Measurements from ENCODE around the gene NOBOX. TPM values are rescaled to one million over a fixed set of nuclear protein-coding genes. Genes with fewer than 3 reads are reported as not detected.
"Not testable (repeated sequence)": the region's sequence is repeated elsewhere in the genome, so short reads cannot be mapped to it uniquely, and the experiment has no call there.

NOBOX gene
- total and polyA plus RNA-seq, 4 donors, result not detected

DNA sequence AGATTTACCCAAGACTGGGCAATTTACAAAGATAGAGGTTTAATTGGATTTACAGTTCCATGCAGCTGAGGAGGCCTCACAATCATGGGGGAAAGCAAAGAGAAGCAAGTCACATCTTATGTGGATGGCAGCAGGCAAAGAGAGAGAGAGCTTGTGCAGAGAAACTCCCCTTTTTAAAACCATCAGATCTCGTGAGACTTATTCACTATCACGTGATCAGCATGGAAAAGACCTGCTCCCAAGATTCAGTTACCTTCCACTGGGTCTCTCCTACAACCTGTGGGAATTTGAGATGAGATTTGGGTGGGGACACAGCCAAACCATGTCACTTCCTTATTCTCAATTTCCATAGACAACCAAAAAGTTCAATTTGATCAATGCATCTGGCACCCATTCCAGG lies 24.9 kb upstream of the NOBOX start:
- H3K9me3 ChIP-seq (ENCODE audit: control insufficient read depth in 4 of 4, low read length in 3 of 4), result no peaks in the 10 kb centered on the region
- H3K36me3 ChIP-seq (ENCODE audit: control insufficient read depth in 4 of 4, insufficient read depth in 3 of 4, low read depth in 1 of 4, low read length in 3 of 4), result no peaks in the 10 kb centered on the region
- H3K9ac ChIP-seq (ENCODE audit: low read depth in 1 of 2, low read length in 2 of 2), result no peak overlapping the region
- no peaks in the 10 kb centered on the region for H3K4me1 ChIP-seq (ENCODE audit: control insufficient read depth in 4 of 4, insufficient read depth in 4 of 4, low read length in 3 of 4)
- no peaks in the 10 kb centered on the region for H3K27me3 ChIP-seq (ENCODE audit: control insufficient read depth in 4 of 4, insufficient read depth in 4 of 4, low read length in 3 of 4)
- no peak overlapping the region for H3K27ac ChIP-seq (ENCODE audit: low read depth in 1 of 2, low read length in 2 of 2)
- TF ChIP-seq GABPA (IDR thresholded peaks at IDR 0.05 in 1 of 2, conservative IDR thresholded peaks at IDR 0.05 in 1 of 2), result no peak
- no peak for TF ChIP-seq MAX (IDR thresholded peaks at IDR 0.05)
- no peak for TF ChIP-seq RAD21 (IDR thresholded peaks at IDR 0.05)
- no peak for TF ChIP-seq HNF4A (conservative IDR thresholded peaks at IDR 0.05)
- no peak for DNase-seq (ENCODE audit: low spot score)
- WGBS, result 70% methylated on average over 2 of the region's 2 CpGs
- H3K4me3 ChIP-seq (ENCODE audit: low read depth in 1 of 3, low read length in 3 of 3), result no peak overlapping the region

- H3K27ac ChIP-seq (ENCODE audit: low read depth in 1 of 2, low read length in 2 of 2); H3K4me3 ChIP-seq (ENCODE audit: low read depth in 1 of 3, low read length in 3 of 3); H3K4me1 ChIP-seq (ENCODE audit: control insufficient read depth in 4 of 4, insufficient read depth in 4 of 4, low read length in 3 of 4); H3K9me3 ChIP-seq (ENCODE audit: control insufficient read depth in 4 of 4, low read length in 3 of 4); H3K9ac ChIP-seq (ENCODE audit: low read depth in 1 of 2, low read length in 2 of 2); H3K36me3 ChIP-seq (ENCODE audit: control insufficient read depth in 4 of 4, insufficient read depth in 3 of 4, low read depth in 1 of 4, low read length in 3 of 4); H3K27me3 ChIP-seq (ENCODE audit: control insufficient read depth in 4 of 4, insufficient read depth in 4 of 4, low read length in 3 of 4); DNase-seq (ENCODE audit: low spot score): not testable (repeated sequence)
- WGBS, result 48% methylated on average over 2 of the region's 2 CpGs
Observed at GRCh38 chr7:144427539-144427938, 24.0 kb upstream of the NOBOX start.

DNA sequence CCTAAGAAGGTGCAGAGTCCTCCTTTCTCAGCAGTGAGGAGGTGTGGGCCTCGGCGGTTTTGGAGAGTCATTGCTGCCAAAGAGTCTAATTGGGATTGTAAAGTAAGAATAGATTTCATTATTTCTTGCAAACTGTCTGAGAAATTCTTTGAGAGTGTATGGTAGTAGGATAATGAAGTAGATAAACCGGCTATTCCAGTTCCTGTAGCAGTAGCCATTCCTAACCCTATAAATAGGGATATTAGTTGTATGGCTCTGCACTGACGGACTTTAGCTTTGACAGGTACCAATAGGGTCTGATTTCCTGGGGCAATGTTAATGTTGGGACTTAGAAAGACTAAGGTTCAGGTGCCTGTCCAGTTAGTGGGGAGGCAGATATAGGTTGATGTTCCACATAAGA lies 15.4 kb upstream of the NOBOX start:
- not testable (repeated sequence) for H3K27me3 ChIP-seq (ENCODE audit: control insufficient read depth in 4 of 4, insufficient read depth in 4 of 4, low read length in 3 of 4); DNase-seq (ENCODE audit: low spot score); H3K27ac ChIP-seq (ENCODE audit: low read depth in 1 of 2, low read length in 2 of 2); H3K9ac ChIP-seq (ENCODE audit: low read depth in 1 of 2, low read length in 2 of 2); H3K9me3 ChIP-seq (ENCODE audit: control insufficient read depth in 4 of 4, low read length in 3 of 4); H3K4me3 ChIP-seq (ENCODE audit: low read depth in 1 of 3, low read length in 3 of 3); H3K4me1 ChIP-seq (ENCODE audit: control insufficient read depth in 4 of 4, insufficient read depth in 4 of 4, low read length in 3 of 4); H3K36me3 ChIP-seq (ENCODE audit: control insufficient read depth in 4 of 4, insufficient read depth in 3 of 4, low read depth in 1 of 4, low read length in 3 of 4)
- WGBS, result 82% methylated on average over 4 of the region's 4 CpGs

GRCh38 chr7:144416341-144416740 lies 12.8 kb upstream of the NOBOX start:
- TF ChIP-seq EGR1 (IDR thresholded peaks at IDR 0.05; ENCODE audit: low read depth in 2 of 2) (no peak), RXRA (IDR thresholded peaks at IDR 0.05) (no peak), JUND (IDR thresholded peaks at IDR 0.05) (no peak), NR2F2 (IDR thresholded peaks at IDR 0.05) (no peak), HNF4A (conservative IDR thresholded peaks at IDR 0.05) (no peak), MAX (IDR thresholded peaks at IDR 0.05) (no peak), SP1 (IDR thresholded peaks at IDR 0.05) (no peak), TAF1 (conservative IDR thresholded peaks at IDR 0.05) (no peak), FOXA2 (IDR thresholded peaks at IDR 0.05) (no peak), GABPA (IDR thresholded peaks at IDR 0.05 in 1 of 2, conservative IDR thresholded peaks at IDR 0.05 in 1 of 2) (no peak), CTCF (IDR thresholded peaks at IDR 0.05; ENCODE audit: low read depth, low read length, missing input control) (no peak), RAD21 (IDR thresholded peaks at IDR 0.05) (no peak), YY1 (IDR thresholded peaks at IDR 0.05) (no peak)
- TF ChIP-seq, protein P1, sequence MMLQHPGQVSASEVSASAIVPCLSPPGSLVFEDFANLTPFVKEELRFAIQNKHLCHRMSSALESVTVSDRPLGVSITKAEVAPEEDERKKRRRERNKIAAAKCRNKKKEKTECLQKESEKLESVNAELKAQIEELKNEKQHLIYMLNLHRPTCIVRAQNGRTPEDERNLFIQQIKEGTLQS (IDR thresholded peaks at IDR 0.05), result no peak
- Histone ChIP-seq H3K4me1 (ENCODE audit: control insufficient read depth in 4 of 4, insufficient read depth in 4 of 4, low read length in 3 of 4) (no peaks in the 10 kb centered on the region), H3K4me3 (ENCODE audit: low read depth in 1 of 3, low read length in 3 of 3) (no peak overlapping the region), H3K27me3 (ENCODE audit: control insufficient read depth in 4 of 4, insufficient read depth in 4 of 4, low read length in 3 of 4) (no peaks in the 10 kb centered on the region), H3K9ac (ENCODE audit: low read depth in 1 of 2, low read length in 2 of 2) (no peak overlapping the region), H3K9me3 (ENCODE audit: control insufficient read depth in 4 of 4, low read length in 3 of 4) (no peaks in the 10 kb centered on the region), H3K36me3 (ENCODE audit: control insufficient read depth in 4 of 4, insufficient read depth in 3 of 4, low read depth in 1 of 4, low read length in 3 of 4) (no peaks in the 10 kb centered on the region), H3K27ac (ENCODE audit: low read depth in 1 of 2, low read length in 2 of 2) (no peak overlapping the region)
- no peak for DNase-seq (ENCODE audit: low spot score)
